Thyroid gland (tissue), 4 donors: ENCODE results near the gene ETV6. TPM values are rescaled to one million over a fixed set of nuclear protein-coding genes. Genes with fewer than 3 reads are reported as not detected.

Source experiments
- DNase-seq, 2 donors: peaks; one replicate each; pipeline ENCODE4 v3.0.0-alpha.2; 2019
- H3K27ac ChIP-seq, 3 donors: fragments of 200-600 bp; sonication (generic); 1 replicate in 2 of 3; 2 replicates in 1 of 3; pipeline ENCODE4 v1.5.1; 2016 to 2019; ENCODE audit warnings: mild to moderate bottlenecking in 1 of 3, moderate library complexity in 1 of 3
- H3K27me3 ChIP-seq: fragments of 200-600 bp; sonication (generic); one replicate; pipeline ENCODE4 v1.5.1; 2019
- H3K36me3 ChIP-seq, 2 donors: fragments of 200-600 bp; sonication (generic); one replicate each; pipeline ENCODE4 v1.5.1; 2016 to 2019
- H3K4me1 ChIP-seq, 2 donors: fragments of 200-600 bp; sonication (generic); one replicate each; pipeline ENCODE4 v1.5.1; 2017 to 2019
- H3K4me3 ChIP-seq, 3 donors: fragments of 200-600 bp; sonication (generic); replicated peaks in 1 of 3; 1 replicate in 2 of 3; 2 replicates in 1 of 3; pipeline ENCODE4 v1.5.1; 2016; ENCODE audit warnings: mild to moderate bottlenecking in 1 of 3
- H3K9me3 ChIP-seq: fragments of 200-600 bp; sonication (generic); one replicate; pipeline ENCODE4 v1.5.1; 2017
- CTCF ChIP-seq, 6 experiments: fragments of 200-600 bp in 3 of 6; fragments of 450-650 bp in 3 of 6; sonication (generic) in 3 of 6; IDR thresholded peaks; one replicate each; pipeline ENCODE4 v1.5.1; 2016 to 2019; ENCODE audit warnings: antibody characterized with exemption in 6 of 6, mild to moderate bottlenecking in 2 of 6, inconsistent platforms in 1 of 6, moderate library complexity in 1 of 6
- POLR2A ChIP-seq, 2 donors: fragments of 450-650 bp; IDR thresholded peaks; one replicate each; pipeline ENCODE4 v1.6.1; 2017; ENCODE audit warnings: antibody characterized with exemption in 2 of 2, mild to moderate bottlenecking in 2 of 2, moderate library complexity in 1 of 2
- WGBS, 2 donors: methylation state at CpG; one replicate each; pipeline ENCODE4 v1.1.5; 2017; 5-methylcytosine and 5-hydroxymethylcytosine counted together
- intact Hi-C: fragments of 100-400 bp; cut with DNase I; formaldehyde crosslinking; loops from one replicate; pipeline ENCODE4 v1.15.1; 2023
- total RNA-seq, 4 donors: library from RNA; depleted of rRNA; stranded (reverse); fragments of >200 nt; gene quantifications; one replicate each; pipeline ENCODE4 v1.2.3, GENCODE V29; 2016

The ETV6 gene
- total RNA-seq, 4 donors from 2014 or later, result 16.6 to 35.6 (median 17.2) TPM

GRCh38 chr12:11755302-11755930, 105.9 kb downstream of the ETV6 start:
- no peak overlapping the region for H3K4me3 ChIP-seq
- H3K36me3 ChIP-seq, result peaks cover 0 to 9% of the 10 kb centered on the region in 2 donors
- H3K27me3 ChIP-seq, result no peaks in the 10 kb centered on the region
- H3K4me1 ChIP-seq, result peaks cover 0 to 10% of the 10 kb centered on the region in 2 donors
- 61% methylated on average over 5 of the region's 5 CpGs for WGBS, 2 donors
- DNase-seq, result no peak
- no peaks in the 10 kb centered on the region for H3K9me3 ChIP-seq
- peak overlapping the region in 1 of 3 donors; percentile 48 for H3K27ac ChIP-seq
- TF ChIP-seq POLR2A (IDR thresholded peaks at IDR 0.05) (no peak), CTCF (IDR thresholded peaks at IDR 0.05) (no peak)
- intact Hi-C loops, result no loop called here

- TF ChIP-seq POLR2A (IDR thresholded peaks at IDR 0.05) (no peak), CTCF (IDR thresholded peaks at IDR 0.05) (no peak)
- peaks cover 0 to 9% of the 10 kb centered on the region in 2 donors for H3K36me3 ChIP-seq
- peaks cover 0 to 10% of the 10 kb centered on the region in 2 donors for H3K4me1 ChIP-seq
- intact Hi-C loops, result no loop called here
- peak overlapping the region in 1 of 3 donors; percentile 48 for H3K27ac ChIP-seq
- H3K9me3 ChIP-seq, result no peaks in the 10 kb centered on the region
- no peaks in the 10 kb centered on the region for H3K27me3 ChIP-seq
- WGBS, 2 donors, result 63 to 74% methylated on average over 2 of the region's 2 CpGs
- no peak for DNase-seq
- H3K4me3 ChIP-seq, result no peak overlapping the region
Measured at GRCh38 chr12:11756022-11756421, 106.5 kb downstream of the ETV6 start.

GRCh38 chr12:11756523-11756922, 107.0 kb downstream of the ETV6 start:
- TF ChIP-seq POLR2A (IDR thresholded peaks at IDR 0.05), result no peak
- Histone ChIP-seq H3K4me1 (peaks cover 0 to 10% of the 10 kb centered on the region in 2 donors), H3K36me3 (peaks cover 0 to 9% of the 10 kb centered on the region in 2 donors), H3K27ac (no peak overlapping the region), H3K9me3 (no peaks in the 10 kb centered on the region), H3K27me3 (no peaks in the 10 kb centered on the region), H3K4me3 (no peak overlapping the region)
- WGBS, 2 donors, result 94 to 97% methylated on average over 6 of the region's 6 CpGs
- intact Hi-C loops, result no loop called here
- DNase-seq, result no peak

- H3K36me3 ChIP-seq, result peaks cover 0 to 9% of the 10 kb centered on the region in 2 donors
- DNase-seq, result no peak
- H3K9me3 ChIP-seq, result no peaks in the 10 kb centered on the region
- no peaks in the 10 kb centered on the region for H3K27me3 ChIP-seq
- no peak overlapping the region for H3K4me3 ChIP-seq
- no peak overlapping the region for H3K27ac ChIP-seq
- 83 to 86% methylated on average over 7 of the region's 7 CpGs for WGBS, 2 donors
- intact Hi-C loops, result no loop called here
- TF ChIP-seq CTCF (IDR thresholded peaks at IDR 0.05) (no peak), POLR2A (IDR thresholded peaks at IDR 0.05) (no peak)
- H3K4me1 ChIP-seq, result peaks cover 0 to 13% of the 10 kb centered on the region in 2 donors
Measured at GRCh38 chr12:11757095-11757494, 107.6 kb downstream of the ETV6 start.

GRCh38 chr12:11757531-11757930, 108.1 kb downstream of the ETV6 start:
- H3K36me3 ChIP-seq, result peaks cover 0 to 9% of the 10 kb centered on the region in 2 donors
- no peaks in the 10 kb centered on the region for H3K9me3 ChIP-seq
- H3K4me1 ChIP-seq, result peaks cover 0 to 17% of the 10 kb centered on the region in 2 donors
- peak overlapping the region in 1 of 3 donors; percentile 14 for H3K27ac ChIP-seq
- DNase-seq, result no peak
- intact Hi-C loops, result no loop called here
- no peaks in the 10 kb centered on the region for H3K27me3 ChIP-seq
- TF ChIP-seq POLR2A (IDR thresholded peaks at IDR 0.05) (no peak), CTCF (IDR thresholded peaks at IDR 0.05) (no peak)
- H3K4me3 ChIP-seq, result no peak overlapping the region
- 98 to 99% methylated on average over 6 of the region's 6 CpGs for WGBS, 2 donors
